ENCODE measurements around the gene PRELID1. TPM values are rescaled to one million over a fixed set of nuclear protein-coding genes. Genes with fewer than 3 reads are reported as not detected.
"Not testable (repeated sequence)": the region's sequence is repeated elsewhere in the genome, so short reads cannot be mapped to it uniquely, and the experiment has no call there.

Gene PRELID1
- total RNA-seq, 2 experiments from 2014 or later: 173 to 228 TPM

DNA sequence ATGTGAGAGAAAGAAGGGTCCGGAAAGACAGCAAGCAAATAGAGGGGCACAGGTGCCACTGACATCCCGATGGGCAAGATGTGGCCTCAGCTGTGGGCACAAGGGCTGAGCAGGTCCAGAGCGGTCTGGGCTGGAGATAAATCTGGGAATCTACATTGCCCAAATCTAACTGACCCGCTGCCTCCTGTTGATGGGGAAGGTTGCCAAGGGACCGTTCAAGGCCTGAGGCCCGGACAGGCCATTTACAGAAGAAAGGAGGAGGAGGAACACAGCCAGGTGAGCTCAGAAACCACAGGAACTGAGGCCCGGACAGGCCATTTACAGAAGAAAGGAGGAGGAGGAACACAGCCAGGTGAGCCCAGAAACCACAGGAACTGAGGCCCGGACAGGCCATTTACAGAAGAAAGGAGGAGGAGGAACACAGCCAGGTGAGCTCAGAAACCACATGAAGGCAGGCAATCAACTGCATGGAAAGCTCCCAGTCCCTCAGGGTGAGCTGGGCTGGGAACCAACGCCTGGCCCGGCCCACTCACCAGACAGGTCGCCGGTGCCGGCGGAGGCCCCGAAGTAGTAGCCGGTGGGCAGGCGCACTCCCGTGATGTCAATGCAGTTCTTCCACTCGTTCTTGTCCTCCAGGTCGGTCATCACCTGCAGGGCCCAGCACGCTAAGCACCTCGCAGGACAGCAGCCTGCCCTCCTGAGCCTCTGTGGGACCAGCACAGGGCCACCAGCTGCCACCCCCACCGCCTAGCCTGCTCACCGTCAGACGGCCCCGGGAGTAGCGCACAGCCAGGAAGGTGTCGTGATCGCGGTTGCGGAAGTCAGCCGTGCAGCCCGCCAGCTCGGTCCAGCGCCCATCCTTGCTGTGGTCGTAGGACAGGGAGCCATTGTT, 33.2 kb downstream of the PRELID1 start:
- CTCF ChIA-PET: interaction anchor here (0.5 to 2.0 kb wide), 6 partner anchors 9 to 73 kb away, joined by 3 to 10 read pairs (median 3); partner anchors contain the start of gene LMAN2
- no peaks in the 10 kb centered on the region for H3K27me3 Mint-ChIP-seq
- no peak for DNase-seq
- H3K4me1 Mint-ChIP-seq: peaks cover 26% of the 10 kb centered on the region
- H3K27ac Mint-ChIP-seq: no peak overlapping the region
- no peak for ATAC-seq
- no peaks in the 10 kb centered on the region for H3K9me3 Mint-ChIP-seq (ENCODE audit: low read depth)
- H3K36me3 Mint-ChIP-seq: peaks cover 51% of the 10 kb centered on the region
- no peak overlapping the region for H3K4me3 Mint-ChIP-seq

DNA sequence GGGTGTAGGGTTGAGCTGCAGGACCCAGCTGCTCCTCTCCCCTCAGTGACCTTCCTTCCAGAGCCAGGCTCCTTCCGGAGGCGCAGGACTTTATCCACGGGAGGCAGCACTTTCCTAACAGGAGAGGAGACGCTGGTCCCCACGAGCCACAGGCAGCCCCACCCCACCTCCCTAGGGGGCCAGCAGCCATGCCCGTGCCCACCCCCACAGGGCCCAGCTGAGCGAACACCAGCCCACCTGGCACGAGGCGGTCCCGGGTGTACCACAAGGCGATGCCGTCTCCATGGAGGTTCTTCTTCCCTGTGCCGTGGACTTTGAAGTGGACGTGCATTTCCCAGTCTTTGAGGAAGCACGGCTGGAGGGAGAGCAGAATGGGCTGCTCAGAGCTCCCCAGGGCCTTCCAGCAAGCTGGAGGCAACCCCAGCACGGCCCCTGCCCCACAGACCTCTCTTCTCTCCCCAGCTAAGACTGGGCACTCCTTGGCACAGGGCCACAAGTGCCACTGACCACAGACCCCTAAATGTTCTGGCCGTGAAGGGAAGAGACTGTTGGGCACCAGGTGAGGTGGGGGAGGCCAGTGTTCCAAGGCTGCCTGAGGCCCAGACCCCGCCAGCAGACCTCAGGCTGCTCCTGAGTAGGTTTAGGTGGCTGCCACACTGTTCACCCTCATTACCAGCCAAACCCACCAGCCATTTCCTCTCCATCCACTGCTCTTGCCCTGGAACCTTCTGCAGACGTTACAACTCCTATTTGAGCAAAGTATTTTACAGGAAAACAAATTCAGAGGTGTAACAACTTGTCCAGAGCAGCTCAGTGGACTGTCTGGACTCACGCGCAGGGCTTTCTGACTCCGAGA, 34.9 kb downstream of the PRELID1 start:
- Mint-ChIP-seq H3K9me3 (ENCODE audit: low read depth) (no peaks in the 10 kb centered on the region), H3K27me3 (no peaks in the 10 kb centered on the region), H3K4me1 (peaks cover 28% of the 10 kb centered on the region), H3K4me3 (no peak overlapping the region), H3K36me3 (peaks cover 54% of the 10 kb centered on the region), H3K27ac (peak overlapping the region; percentile 53)
- DNase-seq (no peak), ATAC-seq (no peak)
- CTCF ChIA-PET: interaction anchor here (0.9 to 1.5 kb wide), 2 partner anchors 20 to 52 kb away, joined by 3 to 4 read pairs; no protein-coding TSS in a partner anchor

DNA sequence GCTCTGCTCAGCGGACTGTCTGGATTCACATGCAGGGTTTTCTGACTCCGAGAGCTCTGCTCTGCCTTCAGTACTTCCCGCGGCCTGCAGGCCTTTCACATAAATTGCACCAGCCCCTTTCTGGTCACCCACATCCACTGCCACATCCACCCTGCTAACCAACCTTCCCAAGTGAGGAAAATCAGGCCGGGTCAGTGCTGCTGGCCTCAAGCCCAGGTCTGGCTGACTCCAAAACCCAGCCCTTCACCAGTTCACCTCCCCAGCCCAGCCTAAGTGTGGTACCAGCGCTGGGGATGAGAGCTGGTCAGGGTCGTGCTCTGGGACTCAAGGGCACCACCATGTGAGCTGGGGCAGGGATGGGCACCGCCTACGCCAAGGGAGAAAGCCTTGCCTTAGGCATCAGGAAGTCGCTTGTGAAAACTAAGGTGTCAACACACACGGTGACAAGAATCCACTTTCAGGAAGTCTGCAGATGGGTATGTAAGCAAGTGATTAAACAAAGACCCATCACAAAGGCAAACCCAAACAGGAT, 35.6 kb downstream of the PRELID1 start:
- Mint-ChIP-seq H3K4me1 (peaks cover 30% of the 10 kb centered on the region), H3K27ac (peak overlapping the region; percentile 69), H3K9me3 (ENCODE audit: low read depth) (no peaks in the 10 kb centered on the region), H3K27me3 (no peaks in the 10 kb centered on the region), H3K36me3 (peaks cover 52% of the 10 kb centered on the region), H3K4me3 (no peak overlapping the region)
- DNase-seq: no peak
- peak; percentile 35 for ATAC-seq
- CTCF ChIA-PET: interaction anchor here (0.9 to 1.5 kb wide), 2 partner anchors 21 to 51 kb away, joined by 3 to 4 read pairs; no protein-coding TSS in a partner anchor

DNA sequence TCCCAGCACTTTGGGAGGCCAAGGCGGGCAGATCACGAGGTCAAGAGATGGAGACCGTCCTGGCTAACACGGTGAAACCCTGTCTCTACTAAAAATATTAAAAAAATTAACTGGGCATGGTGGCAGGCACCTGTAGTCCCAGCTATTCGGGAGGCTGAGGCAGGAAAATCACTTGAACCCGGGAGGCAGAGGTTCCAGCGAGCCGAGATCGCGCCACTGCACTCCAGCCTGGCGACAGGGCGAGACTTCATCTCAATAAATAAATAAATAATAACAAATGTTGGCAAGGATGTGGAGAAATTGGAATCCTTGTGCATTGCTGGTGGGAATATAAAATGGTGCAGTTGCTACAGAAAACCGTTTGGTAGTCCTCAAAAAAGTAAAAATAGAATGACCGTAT, 39.4 kb downstream of the PRELID1 start:
- H3K27me3 Mint-ChIP-seq; H3K27ac Mint-ChIP-seq; H3K9me3 Mint-ChIP-seq (ENCODE audit: low read depth); DNase-seq; H3K4me3 Mint-ChIP-seq; ATAC-seq: not testable (repeated sequence)
- CTCF ChIA-PET: interaction anchor here (0.6 to 1.5 kb wide), 4 partner anchors 19 to 33 kb away, joined by 3 read pairs; no protein-coding TSS in a partner anchor
- Mint-ChIP-seq H3K36me3 (peaks cover 51% of the 10 kb centered on the region), H3K4me1 (peaks cover 46% of the 10 kb centered on the region)

DNA sequence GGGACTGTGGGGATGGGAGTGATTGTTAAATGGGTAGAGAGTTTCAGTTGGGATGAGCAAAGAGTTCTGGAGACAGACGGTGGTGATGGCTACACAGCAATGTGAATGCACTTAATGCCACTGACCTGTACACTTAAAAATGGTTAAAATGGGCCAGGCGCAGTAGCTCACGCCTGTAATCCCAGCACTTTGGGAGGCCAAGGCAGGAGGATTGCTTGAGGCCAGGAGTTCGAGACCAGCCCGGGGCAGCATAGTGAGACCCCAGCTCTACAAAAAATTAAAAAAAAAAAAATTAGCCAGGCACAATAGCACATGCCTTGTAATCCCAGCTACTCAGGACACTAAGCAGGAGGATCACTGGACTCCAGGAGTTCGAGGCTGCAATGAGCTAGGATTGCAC, 40.2 kb downstream of the PRELID1 start:
- Mint-ChIP-seq H3K4me1 (peaks cover 47% of the 10 kb centered on the region), H3K27me3 (no peaks in the 10 kb centered on the region), H3K36me3 (peaks cover 50% of the 10 kb centered on the region), H3K4me3 (no peak overlapping the region), H3K9me3 (ENCODE audit: low read depth) (no peaks in the 10 kb centered on the region), H3K27ac (no peak overlapping the region)
- DNase-seq (no peak), ATAC-seq (no peak)
- CTCF ChIA-PET: interaction anchor here (0.9 kb wide), 2 partner anchors 26 to 113 kb away, joined by 3 to 4 read pairs; no protein-coding TSS in a partner anchor

DNA sequence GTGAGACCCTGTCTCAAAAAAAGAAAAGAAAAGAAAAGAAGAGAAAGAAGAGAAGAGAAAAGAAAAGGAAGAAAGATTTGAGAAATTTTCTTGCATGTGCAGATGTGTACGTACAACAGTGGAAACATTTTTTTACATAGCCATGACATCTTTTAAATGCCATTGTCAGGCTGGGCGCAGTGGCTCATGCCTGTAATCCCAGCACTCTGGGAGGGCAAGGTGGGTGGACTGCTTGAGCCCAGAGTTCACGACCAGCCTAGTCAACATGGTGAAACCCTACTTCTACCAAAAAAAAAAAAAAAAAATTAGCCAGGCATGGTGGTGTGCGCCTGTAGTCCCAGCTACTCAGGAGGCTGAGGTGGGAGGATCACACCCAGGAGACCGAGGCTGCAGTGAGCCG, 41.3 kb downstream of the PRELID1 start:
- no peak overlapping the region for H3K4me3 Mint-ChIP-seq
- H3K4me1 Mint-ChIP-seq: peaks cover 47% of the 10 kb centered on the region
- ATAC-seq: no peak
- H3K27ac Mint-ChIP-seq: no peak overlapping the region
- CTCF ChIA-PET: interaction anchor here (0.8 to 3.4 kb wide), 2 partner anchors 35 to 46 kb away, joined by 3 to 17 read pairs; no protein-coding TSS in a partner anchor
- no peak for DNase-seq
- no peaks in the 10 kb centered on the region for H3K27me3 Mint-ChIP-seq
- peaks cover 45% of the 10 kb centered on the region for H3K36me3 Mint-ChIP-seq
- H3K9me3 Mint-ChIP-seq (ENCODE audit: low read depth): no peaks in the 10 kb centered on the region

DNA sequence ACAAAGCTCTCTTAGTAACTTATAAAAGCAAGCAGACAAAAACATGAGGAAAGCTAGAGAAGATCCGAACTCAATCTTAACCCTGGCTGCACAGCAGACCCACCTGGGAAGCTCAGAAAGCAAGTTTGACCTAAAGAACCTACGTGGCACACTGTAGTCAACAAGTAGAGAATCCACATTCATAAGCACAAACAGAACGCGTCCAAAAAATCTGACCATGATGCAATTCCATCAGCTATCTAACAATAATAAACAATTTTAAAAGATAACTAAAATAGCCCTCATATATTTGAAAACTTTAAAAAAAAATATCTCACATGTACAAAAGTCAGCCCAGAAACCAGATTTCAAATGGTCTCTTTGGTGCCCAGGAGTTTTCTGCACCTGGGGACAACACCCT, 43.2 kb downstream of the PRELID1 start:
- no peak for DNase-seq
- Mint-ChIP-seq H3K27ac (no peak overlapping the region), H3K36me3 (peaks cover 35% of the 10 kb centered on the region), H3K27me3 (no peaks in the 10 kb centered on the region), H3K4me1 (peaks cover 48% of the 10 kb centered on the region), H3K9me3 (ENCODE audit: low read depth) (no peaks in the 10 kb centered on the region), H3K4me3 (peak overlapping the region; percentile 26)
- no peak for ATAC-seq
- CTCF ChIA-PET: interaction anchor here (1.0 to 3.4 kb wide), 6 partner anchors 10 to 44 kb away, joined by 3 to 17 read pairs (median 6); partner anchors contain the start of gene RGS14

DNA sequence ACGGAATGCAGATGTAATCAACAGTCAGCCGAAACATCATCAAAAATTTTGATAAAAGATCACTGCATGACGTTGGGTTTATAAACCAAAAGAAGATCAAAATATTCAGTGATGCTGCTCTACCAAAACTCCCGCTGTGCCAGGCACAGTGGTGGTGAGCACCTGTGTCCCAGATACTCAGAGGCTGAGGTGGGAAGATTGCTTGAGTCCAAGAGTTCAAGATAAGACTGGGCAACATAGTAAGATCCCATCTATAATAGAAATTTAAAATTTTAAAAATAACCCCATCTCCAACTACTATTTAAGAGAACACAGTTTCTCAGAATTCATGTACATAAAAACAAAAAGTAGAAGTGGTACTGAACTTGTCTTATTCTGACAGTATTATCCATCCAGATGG, 44.1 kb downstream of the PRELID1 start:
- ATAC-seq (no peak), DNase-seq (no peak)
- Mint-ChIP-seq H3K27me3 (no peaks in the 10 kb centered on the region), H3K4me3 (peak overlapping the region; percentile 26), H3K27ac (no peak overlapping the region), H3K4me1 (peaks cover 52% of the 10 kb centered on the region), H3K36me3 (peaks cover 34% of the 10 kb centered on the region), H3K9me3 (ENCODE audit: low read depth) (no peaks in the 10 kb centered on the region)
- CTCF ChIA-PET: interaction anchor here (2.3 to 3.4 kb wide), 3 partner anchors 9 to 38 kb away, joined by 8 to 17 read pairs (median 9); partner anchors contain the start of gene RGS14

DNA sequence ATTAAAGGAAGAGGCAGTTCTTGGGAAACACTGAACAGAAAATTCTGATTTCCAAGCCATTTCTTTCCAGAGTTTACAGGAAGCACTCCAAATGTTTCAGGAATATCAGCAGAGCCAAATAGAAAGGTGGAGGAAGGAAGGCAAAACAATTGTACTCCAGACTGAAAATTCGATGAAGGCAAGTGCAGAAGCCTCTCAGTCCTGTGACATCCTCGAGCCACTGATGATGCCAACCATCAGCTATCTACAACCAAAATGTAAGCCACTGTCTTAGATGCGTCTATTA, 45.7 kb downstream of the PRELID1 start:
- peaks cover 28% of the 10 kb centered on the region for H3K36me3 Mint-ChIP-seq
- H3K9me3 Mint-ChIP-seq (ENCODE audit: low read depth): no peaks in the 10 kb centered on the region
- H3K4me3 Mint-ChIP-seq: peak overlapping the region; percentile 38
- no peak for ATAC-seq
- H3K27me3 Mint-ChIP-seq: no peaks in the 10 kb centered on the region
- CTCF ChIA-PET: interaction anchor here (0.6 to 4.0 kb wide), 13 partner anchors 12 to 235 kb away, joined by 3 to 28 read pairs (median 3); partner anchors contain the start of genes PRELID1 and RAB24
- peaks cover 50% of the 10 kb centered on the region for H3K4me1 Mint-ChIP-seq
- no peak overlapping the region for H3K27ac Mint-ChIP-seq
- DNase-seq: no peak

DNA sequence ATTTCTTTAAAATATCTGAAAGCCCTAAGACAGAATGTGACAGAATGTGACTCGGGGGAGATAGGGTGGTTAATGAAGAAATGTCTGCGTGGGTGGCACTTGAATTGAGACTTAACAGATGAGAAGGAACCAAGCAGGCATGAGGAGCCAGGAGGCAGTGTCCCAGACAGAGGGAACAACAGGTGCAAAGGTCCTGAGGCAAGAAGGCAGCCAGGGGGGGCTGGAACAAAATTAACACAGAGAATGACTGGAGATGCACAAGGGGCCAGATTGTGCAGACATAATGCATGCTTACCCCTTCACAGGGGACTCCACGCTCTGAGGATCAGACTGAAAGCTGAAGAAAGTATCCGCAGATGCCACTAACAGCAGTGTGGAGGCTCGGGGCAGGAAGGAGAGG, 46.2 kb downstream of the PRELID1 start:
- CTCF ChIA-PET: interaction anchor here (0.9 to 4.0 kb wide), 7 partner anchors 20 to 236 kb away, joined by 3 to 28 read pairs (median 14); partner anchors contain the start of genes PRELID1 and RAB24
- ATAC-seq (no peak), DNase-seq (no peak)
- Mint-ChIP-seq H3K36me3 (peaks cover 31% of the 10 kb centered on the region), H3K27ac (peak overlapping the region; percentile 11), H3K4me3 (peak overlapping the region; percentile 98), H3K9me3 (ENCODE audit: low read depth) (no peaks in the 10 kb centered on the region), H3K27me3 (no peaks in the 10 kb centered on the region), H3K4me1 (peaks cover 54% of the 10 kb centered on the region)

DNA sequence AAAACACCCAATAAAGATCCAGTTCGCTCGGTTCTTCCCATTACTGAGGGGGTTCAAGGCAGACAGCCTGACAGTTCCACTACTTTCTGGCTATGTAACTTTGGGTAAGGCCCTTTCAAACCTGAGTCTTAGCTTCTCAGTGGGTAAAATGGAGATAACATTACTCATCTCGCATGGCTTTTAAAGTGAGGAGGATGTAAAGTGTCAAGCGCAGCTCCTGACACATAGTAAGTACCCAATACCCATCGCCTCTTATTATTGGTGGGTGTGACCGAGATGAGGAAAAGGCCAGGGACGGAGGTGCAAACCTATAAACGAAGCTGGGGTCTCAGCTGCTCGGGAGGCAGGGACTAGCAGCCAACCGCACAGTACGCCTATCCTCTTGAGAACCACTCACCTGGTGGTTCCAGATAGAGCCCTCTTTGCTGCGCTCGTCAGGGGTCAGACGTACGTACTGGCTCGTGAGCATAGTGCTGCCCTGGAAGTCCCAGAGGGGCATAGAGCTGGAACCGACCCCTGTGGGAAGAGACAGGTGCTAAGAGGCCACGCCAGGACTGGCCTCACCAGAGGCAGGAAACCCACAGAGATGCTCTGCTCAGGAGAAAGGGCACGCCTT, 47.3 kb downstream of the PRELID1 start:
- Mint-ChIP-seq H3K4me3 (peak overlapping the region; percentile 98), H3K27me3 (no peaks in the 10 kb centered on the region), H3K27ac (peak overlapping the region; percentile 100), H3K9me3 (ENCODE audit: low read depth) (peaks cover 2% of the 10 kb centered on the region), H3K4me1 (peaks cover 62% of the 10 kb centered on the region), H3K36me3 (peaks cover 32% of the 10 kb centered on the region)
- CTCF ChIA-PET: interaction anchor here (0.8 to 4.0 kb wide), 19 partner anchors 10 to 237 kb away, joined by 3 to 28 read pairs (median 7); no protein-coding TSS in a partner anchor
- DNase-seq (no peak), ATAC-seq (no peak)

Data from activated CD8-positive, alpha-beta memory T cell treated with anti-CD3 and anti-CD28 coated beads, Interleukin-2, amount 10 ng/mL, durations not matched to agents 7 days and 5 days (primary cell).